SIG-M5 treated with dmso at 0.1 percent for 504 hours (cell line): Measurements from ENCODE around the gene ROPN1L.

ENCODE experiments used
- DNase-seq: peaks from one replicate; lab custom pipeline; 2025; ENCODE audit not compliant: unreplicated experiment; lab: John Stamatoyannopoulos, UW

Gene ROPN1L

DNA sequence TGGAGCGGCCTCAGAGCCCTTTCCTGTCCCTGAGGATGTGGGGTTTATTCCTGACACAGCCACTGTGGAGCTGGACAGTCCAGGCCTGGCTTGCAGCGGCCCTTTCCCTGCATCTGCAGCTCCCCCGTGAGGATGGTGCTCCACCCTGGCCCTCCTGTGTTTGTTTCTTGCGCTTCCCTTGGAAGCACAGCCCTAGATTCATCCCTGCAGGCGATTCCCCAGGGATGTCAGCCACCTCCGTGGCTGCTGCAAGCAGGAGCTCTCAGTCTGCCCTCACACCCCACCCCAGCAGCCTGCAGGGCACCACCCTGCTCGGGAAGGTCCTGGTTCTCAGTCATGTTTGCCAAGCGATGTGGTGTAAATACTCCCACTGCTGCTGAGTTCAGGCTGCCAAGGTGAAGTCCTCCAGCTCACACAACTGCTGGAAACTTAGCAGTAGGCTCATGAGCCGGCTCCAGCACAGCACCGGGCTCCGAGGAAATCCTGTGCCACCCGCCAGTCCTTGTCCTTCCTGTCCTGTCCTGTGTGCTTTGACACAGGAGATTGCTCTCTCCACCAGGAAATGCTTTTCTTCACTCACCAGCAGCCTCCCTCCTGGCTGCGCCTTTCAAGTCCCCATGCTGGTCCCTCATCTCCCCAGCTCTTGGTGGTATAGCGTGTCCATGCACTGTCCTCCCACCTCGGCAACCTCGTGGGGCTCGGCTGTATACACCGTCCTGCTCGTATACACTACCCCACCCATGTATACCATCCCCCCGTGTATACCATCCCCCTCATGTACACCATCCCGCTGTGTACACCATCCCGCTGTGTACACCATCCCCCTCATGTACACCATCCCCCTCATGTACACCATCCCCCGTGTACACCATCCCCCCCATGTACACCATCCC, 16.2 kb downstream of the ROPN1L start:
- peak; percentile 15 for DNase-seq

DNA sequence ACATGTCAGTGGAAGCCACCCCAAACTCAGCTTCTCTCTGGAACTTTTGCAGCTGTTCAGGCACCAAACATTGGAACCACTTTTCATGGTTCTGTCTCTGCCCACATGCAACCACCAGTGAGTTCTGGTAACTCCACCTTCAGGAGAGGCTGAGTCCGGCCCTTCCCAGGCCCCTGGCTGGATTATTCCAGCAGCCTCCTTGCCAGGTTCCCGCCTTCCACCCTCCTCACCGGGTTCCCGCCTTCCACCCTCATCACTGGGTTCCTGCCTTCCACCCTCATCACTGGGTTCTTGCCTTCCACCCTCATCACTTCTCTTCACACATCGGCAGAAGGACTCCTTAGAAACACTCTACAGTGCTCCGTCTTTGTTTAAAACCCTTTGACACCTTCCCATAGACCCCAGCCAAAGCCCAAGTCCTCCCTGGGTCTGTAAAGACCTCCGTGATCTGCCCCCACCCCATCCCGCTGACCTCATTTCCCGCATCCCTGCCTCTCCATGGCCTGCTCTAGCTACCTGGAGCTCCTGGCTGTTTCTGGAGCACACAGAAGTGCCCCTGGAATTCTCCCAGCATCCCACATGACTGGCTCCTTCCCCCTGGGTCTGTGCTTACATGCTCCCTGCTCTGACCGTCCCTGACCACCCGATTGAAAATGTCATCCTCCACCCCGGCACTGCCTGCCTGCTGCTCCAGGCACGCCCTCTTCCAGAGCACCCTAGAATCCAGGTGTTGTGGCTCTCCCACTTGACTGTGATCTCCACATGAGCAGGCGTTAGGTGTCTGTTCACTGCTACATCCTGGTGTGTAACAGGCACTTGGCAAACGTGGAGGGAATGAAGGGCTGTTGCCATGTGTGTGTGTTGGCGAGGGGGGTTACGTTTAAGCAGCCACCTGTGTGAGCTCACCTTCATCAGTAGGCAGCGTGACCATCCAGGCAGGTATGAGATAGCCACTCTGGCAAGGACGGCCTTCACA, 17.7 kb downstream of the ROPN1L start:
- DNase-seq = no peak

DNA sequence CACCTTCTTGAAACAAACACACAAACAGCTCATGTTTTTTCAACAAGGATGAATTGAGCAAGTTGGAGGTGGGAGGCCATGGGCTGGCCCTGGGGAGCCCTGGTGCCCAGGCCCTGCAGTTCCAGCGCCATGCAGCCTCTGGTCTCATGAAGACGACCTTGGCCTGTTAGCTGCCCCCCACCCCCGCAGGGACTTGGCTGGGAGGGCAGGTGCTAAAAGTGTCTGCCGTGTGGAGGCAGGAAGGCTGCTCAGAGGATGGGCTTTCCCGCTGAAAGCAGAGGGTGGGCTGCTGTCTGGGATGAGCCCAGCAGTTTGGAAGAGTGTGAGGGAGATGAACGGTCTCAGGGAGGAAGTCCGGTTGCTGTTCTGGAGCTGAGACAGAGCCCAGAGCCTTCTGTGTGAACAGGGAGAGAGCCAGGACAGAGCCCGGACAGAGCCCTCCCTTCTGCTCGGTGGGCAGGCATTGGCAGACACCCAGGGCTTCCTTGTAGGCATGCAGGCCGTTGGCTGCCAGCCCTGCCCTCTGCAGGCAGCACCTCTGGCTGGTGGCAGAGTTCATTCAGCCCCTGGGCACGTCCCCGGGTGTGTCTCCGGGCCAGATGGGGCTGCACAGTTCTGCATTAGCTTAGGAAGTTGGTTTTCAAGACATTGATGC, 18.7 kb downstream of the ROPN1L start:
- DNase-seq = no peak

DNA sequence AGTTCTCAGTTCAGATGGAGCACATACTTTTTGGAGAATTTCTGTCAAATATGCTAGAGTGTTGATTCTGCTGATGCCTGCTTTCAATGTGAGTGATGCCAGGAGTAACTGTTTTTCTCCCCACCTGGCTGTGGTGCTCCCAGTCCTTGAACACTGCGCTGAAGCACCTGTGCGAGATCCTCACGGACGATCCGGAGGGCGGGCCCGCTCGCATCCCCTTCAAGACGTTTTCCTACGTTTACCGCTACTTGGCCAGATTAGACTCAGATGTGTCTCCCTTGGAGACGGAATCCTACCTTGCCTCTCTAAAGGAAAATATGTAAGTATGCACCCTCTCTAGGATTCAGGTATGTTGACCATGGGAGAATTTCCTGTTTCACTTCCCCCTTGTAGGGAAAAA, 19.4 kb downstream of the ROPN1L start:
- DNase-seq = no peak

DNA sequence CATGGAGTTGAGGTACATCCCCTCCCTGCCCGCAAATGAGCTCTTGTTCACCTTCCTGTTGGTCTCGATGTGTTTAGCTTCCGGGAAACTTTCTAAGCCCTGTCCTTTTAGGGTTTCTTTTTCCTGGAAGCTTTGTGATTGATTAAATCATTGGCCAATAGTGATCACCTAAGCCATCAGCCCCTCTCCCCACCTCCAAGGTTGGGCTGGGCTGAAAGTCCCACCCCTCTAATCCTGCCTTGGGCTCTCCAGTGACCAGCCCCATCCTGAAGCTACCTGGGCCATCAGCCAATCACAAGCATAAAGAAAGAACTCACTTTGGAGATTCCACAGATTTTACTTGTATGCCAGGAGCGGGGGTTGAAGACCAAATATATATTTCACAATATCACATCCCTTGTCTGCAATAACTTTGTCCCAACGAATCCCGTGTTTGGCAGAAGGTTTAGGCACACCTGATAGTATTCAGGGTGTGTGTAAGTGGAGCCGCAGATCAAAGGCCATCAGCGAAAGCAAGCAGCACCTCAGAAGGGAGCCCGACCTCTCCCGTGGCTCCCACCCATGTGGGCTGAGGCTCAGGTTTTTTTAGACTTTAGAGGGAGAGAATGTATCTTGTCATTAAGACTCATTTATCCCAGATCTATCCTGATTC, 20.4 kb downstream of the ROPN1L start:
- DNase-seq = no peak

DNA sequence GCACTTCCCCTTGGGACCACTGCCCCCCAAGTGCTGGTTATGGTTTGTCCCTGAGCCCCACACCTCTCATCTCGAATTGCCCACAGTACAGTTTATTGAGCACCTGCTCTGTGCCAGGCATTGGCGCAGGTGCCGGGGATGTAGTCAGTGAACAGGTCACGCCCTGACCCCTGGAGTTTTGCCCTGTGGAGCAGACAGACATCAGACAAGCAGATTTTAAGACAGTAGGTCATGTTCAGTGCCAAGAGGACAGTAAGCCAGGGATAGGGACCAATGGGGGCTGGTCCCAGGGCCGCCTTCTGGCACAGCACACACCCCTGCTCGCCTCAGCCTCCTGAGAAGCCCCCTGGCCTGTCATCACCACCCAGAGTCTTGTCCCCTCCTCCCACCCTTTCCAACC, 21.9 kb downstream of the ROPN1L start:
- DNase-seq = no peak

DNA sequence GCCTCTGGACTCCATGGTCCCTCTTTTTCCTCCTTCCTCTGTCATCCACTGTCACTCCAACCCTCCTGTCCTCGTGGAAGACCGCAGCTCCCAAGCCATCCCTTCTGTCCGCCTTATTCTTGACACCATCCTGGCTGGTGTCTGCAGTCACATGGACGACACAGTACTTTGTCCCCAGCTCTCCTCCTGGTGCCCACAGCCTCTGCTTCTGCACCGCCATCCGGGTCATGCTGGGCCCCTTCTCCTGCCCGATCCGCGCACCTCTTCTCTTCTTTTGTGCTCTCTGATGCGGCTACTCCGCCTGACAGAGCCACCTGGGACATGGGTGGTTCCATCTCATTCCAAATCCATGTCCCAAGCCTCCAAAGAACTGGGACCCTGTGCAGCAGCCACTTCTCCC, 22.5 kb downstream of the ROPN1L start:
- DNase-seq = no peak

DNA sequence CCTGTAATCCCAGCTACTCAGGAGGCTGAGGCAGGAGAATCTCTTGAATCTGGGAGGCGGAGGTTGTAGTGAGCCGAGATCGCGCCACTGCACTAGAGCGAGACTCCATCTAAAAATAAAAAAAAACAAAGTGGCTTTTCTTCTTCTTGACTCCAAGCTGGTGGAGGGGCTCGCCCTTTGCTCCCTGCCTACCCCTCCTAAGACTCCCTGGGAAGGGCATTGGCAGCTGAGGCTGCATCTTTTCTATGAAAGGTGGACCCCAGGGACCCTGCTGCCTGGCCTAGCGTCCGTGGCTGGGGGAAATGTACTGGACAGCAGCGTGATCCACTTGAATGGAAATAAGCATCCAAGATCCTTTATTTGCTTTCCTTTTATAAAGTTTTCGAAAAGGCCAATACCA, 24.0 kb downstream of the ROPN1L start:
- no peak for DNase-seq

DNA sequence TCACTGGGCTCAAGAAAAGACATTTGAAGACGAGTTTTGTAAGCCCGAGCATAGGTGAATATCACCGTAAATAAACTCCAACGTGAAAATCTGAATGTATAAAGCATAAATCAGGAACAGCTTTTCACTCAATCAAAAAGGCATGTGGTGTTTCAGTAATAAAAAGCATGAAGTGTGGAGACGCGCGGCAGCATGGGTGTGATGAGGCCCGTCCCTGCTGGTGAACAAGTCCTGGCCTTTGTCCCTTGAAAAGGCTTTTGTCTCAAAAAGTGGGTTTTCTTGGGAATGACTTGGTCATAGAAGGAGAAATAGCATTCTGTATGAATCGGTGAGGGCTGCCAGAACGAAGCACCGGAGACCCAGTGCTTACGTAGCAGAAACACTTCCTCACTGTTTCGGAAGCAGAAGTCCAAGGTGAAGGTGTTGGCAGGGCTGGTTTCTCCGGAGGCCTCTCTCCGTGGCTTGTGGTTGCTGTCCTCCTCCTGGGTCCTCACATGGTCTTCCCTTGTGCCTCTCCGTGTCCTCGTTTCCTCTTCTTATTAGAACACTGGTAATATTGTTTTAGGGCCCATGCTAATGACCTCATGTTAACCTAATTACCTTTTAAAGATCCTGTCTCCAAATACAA, 24.9 kb downstream of the ROPN1L start:
- no peak for DNase-seq

DNA sequence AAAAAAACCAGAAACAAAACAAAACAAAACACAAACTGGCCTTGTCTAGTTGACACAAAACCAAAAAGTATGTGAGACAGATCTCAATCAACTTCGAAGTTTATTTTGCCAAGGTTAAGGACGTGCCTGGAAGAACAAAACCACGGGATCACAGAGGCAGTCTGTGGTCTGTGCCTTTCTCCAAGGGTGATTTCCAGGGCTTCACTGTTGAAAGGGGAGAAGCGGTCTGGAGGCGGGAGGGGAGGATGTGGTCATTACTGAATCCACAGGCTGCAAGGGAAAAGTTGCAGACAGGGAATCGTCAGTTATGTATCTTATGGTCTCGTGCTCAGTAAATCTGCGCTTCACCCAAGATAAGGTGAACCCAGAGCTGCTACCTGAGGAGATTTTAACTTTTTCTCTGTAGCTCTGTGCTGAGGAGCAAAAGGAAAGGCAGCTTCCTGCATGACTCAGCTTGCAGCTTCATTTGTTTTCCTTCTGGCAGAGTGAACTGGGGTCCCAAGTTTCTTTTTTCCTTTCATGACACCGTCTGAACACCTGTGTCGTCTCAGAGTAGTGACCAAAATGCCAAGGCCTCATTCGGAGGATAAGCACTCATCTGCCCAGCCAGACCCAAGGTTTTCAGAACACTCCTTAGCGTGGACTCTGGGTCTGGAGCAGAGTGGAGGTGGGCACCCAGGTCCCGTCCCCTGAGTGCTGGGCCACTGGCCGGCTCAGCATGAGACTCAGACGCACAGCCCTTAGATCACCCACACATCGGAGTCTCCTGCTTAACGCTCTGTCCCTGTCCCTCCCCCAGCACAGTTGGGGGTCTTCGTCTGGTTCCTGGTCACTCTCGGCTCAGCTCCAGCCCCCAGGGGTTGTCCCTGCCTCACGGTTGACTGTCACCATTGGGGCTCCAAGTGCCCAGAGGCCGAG, 25.9 kb downstream of the ROPN1L start:
- DNase-seq = peak; percentile 26

DNA sequence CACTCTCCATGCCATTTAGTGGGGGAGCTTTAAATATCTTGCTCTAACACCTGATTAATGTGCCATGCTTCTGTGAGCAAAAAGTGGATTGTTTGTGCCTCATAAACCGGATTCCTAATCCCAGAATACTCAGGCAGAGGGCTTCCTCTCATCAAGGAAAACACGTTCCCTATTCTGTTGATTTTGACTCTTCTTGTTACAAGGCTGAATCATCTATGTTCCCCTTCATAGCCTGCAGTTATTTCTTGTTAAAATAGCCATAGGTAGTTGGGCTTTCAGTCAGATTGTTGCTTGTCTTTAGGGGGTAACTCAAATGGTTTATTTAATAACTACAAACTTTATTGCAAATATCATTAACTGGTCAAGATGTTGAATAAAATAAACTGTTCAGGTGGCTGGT, 26.6 kb downstream of the ROPN1L start:
- DNase-seq = no peak

DNA sequence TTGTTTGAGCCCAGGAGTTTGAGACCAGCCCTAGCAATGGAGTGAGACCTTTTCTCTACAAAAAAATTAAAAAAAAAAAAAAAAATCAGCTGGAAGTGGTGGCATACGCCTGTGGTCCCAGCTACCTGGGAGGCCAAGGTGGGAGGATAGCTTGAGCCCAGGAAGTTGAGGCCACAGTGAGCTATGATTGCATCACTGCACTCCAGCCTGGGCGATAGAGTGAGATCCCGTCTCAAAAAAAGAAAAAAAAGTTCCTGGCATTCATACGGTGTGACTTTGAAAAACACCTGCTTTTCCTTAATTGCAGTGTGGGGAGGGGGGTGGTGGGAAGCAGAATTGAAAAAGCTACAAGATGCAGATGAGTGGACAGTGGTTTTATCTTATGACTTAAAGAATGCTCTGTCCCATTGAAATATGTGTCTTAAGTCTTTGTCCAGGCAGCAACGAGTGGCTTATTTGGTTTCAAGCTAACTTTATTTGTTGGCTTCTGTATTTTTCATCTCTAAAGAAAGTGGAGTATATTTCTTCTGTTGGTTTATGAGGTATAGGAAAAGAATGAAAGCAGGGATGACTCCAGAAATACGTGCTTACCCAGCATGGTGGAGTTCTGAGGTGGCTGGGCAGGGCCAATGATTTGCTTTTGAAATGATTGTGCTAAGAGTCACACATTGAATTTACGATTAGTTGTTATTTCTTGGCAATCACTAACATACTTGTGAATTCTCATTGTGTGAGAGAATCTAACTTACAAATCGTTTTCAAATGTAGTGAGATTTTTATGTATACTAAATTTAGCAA, 27.8 kb downstream of the ROPN1L start:
- no peak for DNase-seq

DNA sequence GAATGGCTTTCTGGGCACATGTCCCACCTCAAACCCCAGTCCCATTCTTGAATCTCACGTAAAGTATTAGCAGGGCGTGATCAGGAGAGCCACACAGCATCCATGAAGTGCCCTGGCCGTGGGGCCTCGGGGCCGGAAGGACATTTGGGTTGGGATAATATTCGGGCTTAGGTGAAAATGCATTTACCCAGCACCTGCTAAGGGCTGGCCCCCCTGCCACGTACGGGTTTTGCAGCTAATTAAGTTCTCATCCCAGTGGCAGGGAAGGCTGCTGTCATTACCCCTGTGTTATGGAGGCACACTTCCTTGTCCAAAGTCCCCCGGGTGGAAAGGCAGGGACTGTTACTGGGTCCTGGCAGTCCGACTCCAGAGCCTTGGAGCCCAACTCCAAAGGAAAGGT, 29.0 kb downstream of the ROPN1L start:
- DNase-seq = no peak

DNA sequence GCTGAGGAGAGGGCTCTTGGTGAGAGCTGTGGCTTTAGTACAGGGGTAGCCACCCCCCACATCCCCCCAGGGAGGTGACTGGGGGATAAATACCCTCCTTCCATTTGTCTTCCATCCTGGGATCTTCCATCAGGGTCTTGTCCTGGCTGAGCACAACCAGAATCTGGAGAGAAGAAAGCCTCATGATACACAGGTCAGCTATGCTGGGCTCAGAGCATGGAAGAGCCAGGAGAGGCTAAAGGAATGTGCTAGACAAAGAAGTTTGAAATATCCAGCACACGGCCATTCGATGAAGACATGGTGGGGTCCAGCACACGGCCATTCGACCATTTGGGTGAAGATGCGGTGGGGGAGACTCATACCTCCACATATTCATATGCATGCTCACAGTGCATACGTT, 30.0 kb downstream of the ROPN1L start:
- DNase-seq = no peak

DNA sequence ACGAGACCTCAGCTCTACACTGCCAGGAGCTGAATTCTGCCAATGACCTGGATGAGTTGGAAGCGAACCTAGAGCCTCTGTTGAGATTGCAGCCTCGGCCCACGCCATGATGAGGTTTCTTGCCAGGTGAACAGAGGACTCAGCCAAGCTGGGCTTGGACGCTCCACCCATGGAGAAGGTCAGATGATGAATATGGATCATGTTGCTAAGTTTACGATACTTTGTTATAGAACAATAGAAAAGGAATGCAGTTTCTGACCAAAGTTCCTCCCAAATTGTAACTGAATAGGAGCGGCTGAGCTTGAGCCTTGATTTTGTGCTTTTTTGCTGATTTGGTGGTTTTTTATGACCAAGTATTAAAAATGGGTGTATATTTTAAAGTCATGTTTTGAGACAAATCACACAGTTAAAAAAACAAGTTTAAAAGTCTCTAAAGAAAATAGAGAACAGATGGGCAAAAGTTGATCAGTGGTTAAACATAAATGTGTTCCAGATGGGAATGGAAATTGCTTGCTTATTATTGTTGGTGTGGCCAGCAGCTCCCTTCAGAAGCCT, 32.9 kb downstream of the ROPN1L start:
- no peak for DNase-seq

DNA sequence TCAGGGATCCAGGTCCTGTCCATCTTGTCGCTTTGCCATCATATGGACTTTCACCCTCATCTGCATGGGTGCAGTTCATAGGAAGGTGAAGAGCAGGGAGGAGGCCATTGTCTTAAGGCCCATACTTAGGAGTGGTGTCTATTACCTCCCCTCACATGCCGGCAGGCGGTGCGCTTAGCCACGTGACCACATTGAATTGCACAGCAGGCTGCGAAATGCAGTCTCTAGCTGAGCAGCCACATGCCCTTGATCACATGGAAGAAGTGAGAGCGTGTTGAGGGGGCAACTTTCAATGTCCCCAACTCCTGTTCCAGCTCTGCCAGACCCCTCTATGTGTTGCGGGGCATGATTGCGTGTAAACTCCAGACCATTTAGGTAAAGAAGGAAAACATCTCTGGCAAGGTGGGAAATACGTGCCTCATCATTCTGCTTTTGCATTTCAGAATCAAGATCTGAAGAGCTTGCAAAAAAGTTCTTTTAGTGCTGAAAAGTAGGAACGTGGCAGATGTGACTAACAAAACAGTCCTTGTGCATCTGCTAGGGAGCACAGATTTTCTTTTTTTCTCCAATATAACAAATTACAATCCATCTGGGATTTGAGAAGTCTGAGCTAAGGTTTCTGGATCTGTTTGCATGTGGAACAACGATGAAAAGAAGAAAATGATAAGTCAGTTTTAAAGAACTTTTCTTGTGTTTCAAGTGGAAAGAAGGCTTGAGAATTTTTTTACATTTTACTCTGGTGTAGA, 34.4 kb downstream of the ROPN1L start:
- DNase-seq = no peak

DNA sequence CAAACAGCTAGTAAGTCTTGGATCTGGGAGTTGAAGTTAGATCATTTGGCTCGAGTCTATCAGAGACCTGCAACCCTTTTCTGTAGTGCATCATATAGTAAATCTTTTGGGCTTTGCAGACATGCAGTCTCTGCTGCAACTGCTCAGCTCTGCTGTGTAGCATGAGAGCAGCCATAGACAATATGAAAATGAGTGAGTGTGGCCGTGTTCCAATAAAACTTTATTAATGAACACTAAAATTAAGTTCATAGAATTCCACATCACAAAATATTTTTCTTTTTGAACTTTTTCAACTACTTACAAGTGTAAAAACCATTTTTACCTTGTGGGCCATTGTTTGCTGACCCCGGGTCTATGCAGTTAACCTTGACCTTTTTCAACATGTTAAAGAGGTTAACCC, 35.2 kb downstream of the ROPN1L start:
- DNase-seq = no peak

DNA sequence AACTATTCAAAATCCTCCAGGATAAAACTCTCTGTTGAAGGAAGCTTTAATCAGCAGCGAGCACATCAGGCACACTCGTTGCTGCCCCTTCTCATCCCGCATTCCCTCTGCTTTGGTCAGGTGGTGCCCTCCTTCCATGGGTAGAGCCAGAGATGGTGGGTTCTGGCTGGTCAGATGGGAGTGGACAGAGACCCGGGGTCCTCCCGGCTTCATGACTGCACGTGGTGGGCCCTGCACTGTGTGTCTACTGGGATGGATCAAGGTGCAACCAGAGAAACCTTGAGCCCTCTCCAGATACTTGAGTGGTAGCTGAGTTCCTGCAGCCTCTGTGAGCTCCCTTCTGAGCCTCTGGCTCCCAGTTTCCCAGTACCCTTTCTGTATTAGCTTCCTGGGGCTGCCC, 36.3 kb downstream of the ROPN1L start:
- DNase-seq = no peak
